ENCODE measurements around the gene BUB1. TPM values are rescaled to one million over a fixed set of nuclear protein-coding genes. Genes with fewer than 3 reads are reported as not detected.
"Not testable (repeated sequence)": the region's sequence is repeated elsewhere in the genome, so short reads cannot be mapped to it uniquely, and the experiment has no call there.

Gene BUB1
- total RNA-seq, 2 experiments from 2014 or later, result 1.6 to 3.5 TPM

DNA sequence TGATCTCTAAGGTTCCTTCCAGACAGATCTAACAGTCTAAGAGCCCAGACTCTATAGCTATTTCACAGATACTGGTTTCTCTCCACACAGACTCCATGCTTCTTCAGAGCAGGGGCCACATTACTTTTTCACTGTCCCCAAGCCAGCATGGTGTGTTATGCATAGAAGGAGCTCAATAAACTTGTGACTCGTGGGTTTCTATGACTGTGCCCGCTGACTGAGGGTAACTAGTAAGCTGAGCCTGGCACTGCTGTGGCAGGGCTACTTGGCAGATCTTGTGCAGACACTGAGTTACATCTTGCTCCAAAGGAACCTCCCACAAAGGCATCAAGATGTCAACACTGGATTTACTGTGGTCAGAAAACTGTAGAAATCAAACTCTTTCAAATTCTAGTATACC, 85.9 kb downstream of the BUB1 start:
- H3K9me3 Mint-ChIP-seq; intact Hi-C loops (cut with DNase I, micrococcal nuclease); H3K36me3 Mint-ChIP-seq (ENCODE audit: low read depth); H3K4me1 ChIP-seq (ENCODE audit: insufficient read depth, low read length); CTCF ChIA-PET; H3K27ac Mint-ChIP-seq; DNase-seq; H3K27me3 ChIP-seq (ENCODE audit: control insufficient read depth in 1 of 2, insufficient read depth in 2 of 2, low read length in 2 of 2); H3K4me1 Mint-ChIP-seq (ENCODE audit: low read depth); H3K27ac ChIP-seq (ENCODE audit: low read depth in 1 of 2, low read length in 2 of 2); H3K9me3 ChIP-seq (ENCODE audit: control insufficient read depth in 1 of 2, insufficient read depth in 1 of 2, low read length in 2 of 2); H3K27me3 Mint-ChIP-seq; H3K4me3 Mint-ChIP-seq; H3K4me3 ChIP-seq (ENCODE audit: low read length); ATAC-seq (ENCODE audit: poor library complexity); POLR2A ChIA-PET; H3K36me3 ChIP-seq (ENCODE audit: insufficient read depth, low read length): not testable (repeated sequence)

DNA sequence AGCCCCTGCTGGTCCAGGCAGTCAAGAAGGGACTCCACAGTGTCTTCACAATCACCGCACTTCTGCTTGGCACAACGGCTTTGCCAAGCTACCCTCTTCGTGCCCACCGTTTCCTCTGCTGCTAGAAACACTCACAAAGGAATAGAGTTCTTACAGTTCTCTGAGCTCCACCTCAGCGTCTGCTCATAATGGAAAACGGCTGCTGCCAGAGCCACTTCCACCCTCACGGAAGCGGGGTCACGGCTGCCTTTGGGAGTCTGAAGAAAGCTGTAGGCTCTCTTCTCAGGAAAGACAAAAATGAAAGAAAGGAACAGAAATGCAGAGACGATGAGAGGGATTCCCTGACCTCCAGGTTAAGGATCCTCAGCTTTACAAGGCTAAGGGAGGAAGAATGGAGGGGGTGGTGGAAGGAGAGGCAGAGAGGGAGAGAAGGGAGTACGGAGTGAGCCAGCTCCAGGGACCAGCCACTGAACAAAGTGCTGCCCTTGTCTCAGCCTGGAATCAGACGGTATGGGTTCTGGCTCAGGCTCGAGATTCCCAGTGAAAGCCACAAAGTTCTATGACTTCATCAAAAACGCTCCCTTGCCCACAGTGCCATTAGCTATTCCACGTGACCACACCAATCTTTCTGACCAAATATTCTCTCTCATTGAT, 88.1 kb downstream of the BUB1 start:
- CTCF ChIA-PET; POLR2A ChIA-PET; H3K4me3 ChIP-seq (ENCODE audit: low read length); H3K9me3 ChIP-seq (ENCODE audit: control insufficient read depth in 1 of 2, insufficient read depth in 1 of 2, low read length in 2 of 2); H3K36me3 ChIP-seq (ENCODE audit: insufficient read depth, low read length); H3K4me3 Mint-ChIP-seq; H3K27me3 Mint-ChIP-seq; intact Hi-C loops (cut with DNase I, micrococcal nuclease); H3K36me3 Mint-ChIP-seq (ENCODE audit: low read depth); ATAC-seq (ENCODE audit: poor library complexity); H3K27ac ChIP-seq (ENCODE audit: low read depth in 1 of 2, low read length in 2 of 2); H3K27ac Mint-ChIP-seq; H3K27me3 ChIP-seq (ENCODE audit: control insufficient read depth in 1 of 2, insufficient read depth in 2 of 2, low read length in 2 of 2); H3K4me1 Mint-ChIP-seq (ENCODE audit: low read depth); H3K9me3 Mint-ChIP-seq; DNase-seq; H3K4me1 ChIP-seq (ENCODE audit: insufficient read depth, low read length): not testable (repeated sequence)

DNA sequence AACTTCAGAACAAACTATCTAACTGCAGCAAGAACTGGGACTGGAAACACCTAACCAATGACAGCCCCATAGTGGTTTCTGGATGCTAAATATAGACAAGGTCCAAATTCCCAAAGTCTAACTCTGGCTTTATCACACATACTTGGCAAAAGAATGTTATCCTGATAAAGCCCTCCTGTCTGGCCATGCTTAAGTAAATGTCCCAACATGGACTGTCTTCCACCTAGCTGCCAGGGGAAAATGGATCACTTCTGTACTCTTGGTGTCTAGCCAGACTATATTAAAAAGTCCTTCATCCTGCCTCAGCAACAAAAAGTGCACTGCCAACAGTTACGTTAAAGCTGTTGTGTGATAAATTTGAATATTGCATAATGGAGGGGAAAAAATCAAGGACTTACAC, 89.3 kb downstream of the BUB1 start:
- POLR2A ChIA-PET; intact Hi-C loops (cut with DNase I, micrococcal nuclease); H3K36me3 Mint-ChIP-seq (ENCODE audit: low read depth); H3K4me1 ChIP-seq (ENCODE audit: insufficient read depth, low read length); ATAC-seq (ENCODE audit: poor library complexity); H3K9me3 Mint-ChIP-seq; CTCF ChIA-PET; H3K4me3 ChIP-seq (ENCODE audit: low read length); H3K4me1 Mint-ChIP-seq (ENCODE audit: low read depth); H3K27ac Mint-ChIP-seq; DNase-seq; H3K4me3 Mint-ChIP-seq; H3K27me3 ChIP-seq (ENCODE audit: control insufficient read depth in 1 of 2, insufficient read depth in 2 of 2, low read length in 2 of 2); H3K27ac ChIP-seq (ENCODE audit: low read depth in 1 of 2, low read length in 2 of 2); H3K9me3 ChIP-seq (ENCODE audit: control insufficient read depth in 1 of 2, insufficient read depth in 1 of 2, low read length in 2 of 2); H3K27me3 Mint-ChIP-seq; H3K36me3 ChIP-seq (ENCODE audit: insufficient read depth, low read length): not testable (repeated sequence)

Other genes with a start within 250 kb of the BUB1 start
- gene LIMS4, start 205.2 kb downstream of the BUB1 start, total RNA-seq, result not detected
- gene RGPD6, start 100.8 kb downstream of the BUB1 start, total RNA-seq, result 10 to 100 TPM; 84.7 to 96.2 TPM
- gene ACOXL, start 54.5 kb upstream of the BUB1 start, total RNA-seq, result not detected